NB4 (cell line): Measurements from ENCODE around the gene PPP1R3G.

Source experiments
- DNase-seq: peaks from one replicate; pipeline ENCODE4 v3.0.0; 2010; ENCODE audit warnings: low read depth
- H3K4me3 ChIP-seq: one replicate; pipeline ENCODE4 v1.5.1; 2011; ENCODE audit warnings: mild to moderate bottlenecking, low read depth, low read length, moderate library complexity
- MYC ChIP-seq: IDR thresholded peaks from 2 replicates; pipeline ENCODE4 v1.6.1; 2011; ENCODE audit warnings: low read depth, low read length
- POLR2A ChIP-seq: IDR thresholded peaks from 2 replicates; pipeline ENCODE4 v1.6.1; 2011; ENCODE audit warnings: mild to moderate bottlenecking; ENCODE audit not compliant: insufficient read length; ENCODE audit errors: extremely low read depth
- TF ChIP-seq, protein P1 (sequence below): IDR thresholded peaks from one replicate; pipeline ENCODE4 v1.5.1; 2012; ENCODE audit warnings: low read depth, low read length
- TF ChIP-seq, protein P2 (sequence below): IDR thresholded peaks from 2 replicates; pipeline ENCODE4 v1.6.1; 2011; ENCODE audit warnings: low read depth, low read length

Gene PPP1R3G

DNA sequence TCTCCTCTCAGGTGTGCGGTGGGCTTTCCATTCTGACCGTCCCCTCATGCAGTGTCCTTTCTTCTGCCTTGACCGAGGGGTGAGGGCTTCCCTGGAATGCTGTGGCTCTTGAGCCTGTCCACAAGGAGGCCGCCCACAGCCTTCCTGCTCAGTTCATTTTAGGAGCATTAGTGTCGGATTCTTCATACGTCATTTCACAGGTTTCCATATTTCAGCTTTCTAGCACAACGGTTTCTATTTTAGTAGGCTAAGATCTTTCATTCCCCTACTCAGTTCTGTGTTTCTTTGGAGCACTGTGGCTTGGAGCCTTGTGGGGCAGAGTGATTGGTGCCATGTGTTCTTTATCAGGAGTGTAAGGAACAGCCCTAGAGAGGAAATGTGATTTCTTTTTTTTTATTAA lies 5.5 kb downstream of the PPP1R3G start:
- no peak for DNase-seq
- no peak overlapping the region for H3K4me3 ChIP-seq
- TF ChIP-seq POLR2A (no peak), MYC (no peak)
- TF ChIP-seq, protein P1, sequence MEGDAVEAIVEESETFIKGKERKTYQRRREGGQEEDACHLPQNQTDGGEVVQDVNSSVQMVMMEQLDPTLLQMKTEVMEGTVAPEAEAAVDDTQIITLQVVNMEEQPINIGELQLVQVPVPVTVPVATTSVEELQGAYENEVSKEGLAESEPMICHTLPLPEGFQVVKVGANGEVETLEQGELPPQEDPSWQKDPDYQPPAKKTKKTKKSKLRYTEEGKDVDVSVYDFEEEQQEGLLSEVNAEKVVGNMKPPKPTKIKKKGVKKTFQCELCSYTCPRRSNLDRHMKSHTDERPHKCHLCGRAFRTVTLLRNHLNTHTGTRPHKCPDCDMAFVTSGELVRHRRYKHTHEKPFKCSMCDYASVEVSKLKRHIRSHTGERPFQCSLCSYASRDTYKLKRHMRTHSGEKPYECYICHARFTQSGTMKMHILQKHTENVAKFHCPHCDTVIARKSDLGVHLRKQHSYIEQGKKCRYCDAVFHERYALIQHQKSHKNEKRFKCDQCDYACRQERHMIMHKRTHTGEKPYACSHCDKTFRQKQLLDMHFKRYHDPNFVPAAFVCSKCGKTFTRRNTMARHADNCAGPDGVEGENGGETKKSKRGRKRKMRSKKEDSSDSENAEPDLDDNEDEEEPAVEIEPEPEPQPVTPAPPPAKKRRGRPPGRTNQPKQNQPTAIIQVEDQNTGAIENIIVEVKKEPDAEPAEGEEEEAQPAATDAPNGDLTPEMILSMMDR: no peak
- TF ChIP-seq, protein P2, sequence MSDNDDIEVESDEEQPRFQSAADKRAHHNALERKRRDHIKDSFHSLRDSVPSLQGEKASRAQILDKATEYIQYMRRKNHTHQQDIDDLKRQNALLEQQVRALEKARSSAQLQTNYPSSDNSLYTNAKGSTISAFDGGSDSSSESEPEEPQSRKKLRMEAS: no peak

DNA sequence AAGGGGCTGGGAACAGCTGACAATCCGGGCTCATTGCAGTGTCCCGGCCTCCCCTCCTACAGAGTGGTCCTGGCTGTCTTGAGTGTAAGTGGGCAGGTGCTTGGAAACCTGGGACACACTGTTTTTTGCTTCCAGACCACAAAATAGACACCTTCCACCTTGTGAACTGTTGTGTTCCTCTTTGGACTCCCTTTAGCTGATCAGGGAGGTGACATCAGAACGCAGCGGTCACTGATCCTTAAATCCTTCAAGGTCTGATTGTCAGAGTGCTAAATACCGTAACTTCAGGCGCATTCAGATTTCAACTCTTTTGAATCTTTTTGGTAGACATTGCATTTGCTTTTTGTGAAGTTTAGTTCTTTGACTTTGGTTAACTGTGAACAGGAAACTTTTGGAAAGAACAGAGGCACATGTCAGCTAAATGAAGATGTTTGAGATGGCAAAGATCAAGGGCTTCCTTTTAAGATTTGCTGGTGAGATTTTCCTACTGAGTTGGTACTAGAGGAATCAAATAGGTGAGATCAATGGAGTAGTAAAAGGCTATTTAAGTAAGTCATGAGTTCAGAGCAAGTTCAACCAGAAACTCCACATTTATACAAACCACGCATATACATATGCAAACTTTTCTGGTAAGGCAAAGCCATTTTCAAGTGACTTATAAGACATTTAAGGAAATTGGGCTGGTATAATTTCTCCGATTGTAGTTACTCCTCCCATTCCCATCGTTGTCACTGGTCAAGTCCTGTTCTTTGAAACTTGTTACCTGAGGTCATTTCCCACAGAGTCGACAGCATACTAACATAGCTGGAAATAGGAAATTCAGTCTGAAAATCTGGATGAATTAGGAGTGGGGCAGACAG lies 6.3 kb downstream of the PPP1R3G start:
- TF ChIP-seq, protein P2: no peak
- no peak for TF ChIP-seq POLR2A
- TF ChIP-seq, protein P1: no peak
- TF ChIP-seq MYC: no peak
- no peak for DNase-seq

DNA sequence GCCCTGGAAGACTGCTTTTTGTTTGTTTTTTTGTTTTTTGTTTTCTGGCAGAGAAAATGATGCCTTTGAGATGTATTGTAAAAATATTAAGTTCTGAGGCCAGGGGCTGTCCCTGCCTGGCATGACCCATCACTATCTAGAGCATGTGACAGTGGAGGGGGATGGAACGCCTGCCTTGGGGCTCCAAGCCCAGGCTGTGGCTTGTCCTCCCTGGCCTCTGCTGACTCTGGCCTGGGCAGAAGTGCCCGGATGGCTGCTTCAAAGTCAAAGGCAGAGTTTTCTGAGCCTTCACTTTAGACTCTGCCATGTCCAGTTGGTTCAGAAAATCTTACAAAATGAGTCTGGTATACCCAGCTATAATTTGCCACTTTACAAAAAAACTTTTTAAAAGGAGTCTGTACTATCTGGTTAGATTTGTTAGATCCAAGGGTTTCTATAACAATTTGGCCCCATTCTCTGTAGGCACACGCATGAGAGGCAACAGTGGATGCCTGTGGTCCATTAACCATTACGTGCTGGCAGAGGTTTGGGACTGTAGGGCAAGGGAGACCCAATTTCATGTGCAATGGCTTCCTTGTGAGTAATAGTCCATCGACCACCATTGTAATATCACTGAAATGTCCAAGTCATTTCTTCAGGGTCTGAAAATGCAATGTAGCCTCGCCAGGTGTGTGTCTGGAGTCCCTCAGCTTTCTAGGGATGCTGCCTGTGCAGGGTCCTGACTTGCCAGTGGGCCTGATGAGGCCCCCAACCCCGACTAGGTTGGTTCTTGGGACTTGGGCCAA lies 8.3 kb downstream of the PPP1R3G start:
- TF ChIP-seq POLR2A: no peak
- TF ChIP-seq MYC: no peak
- TF ChIP-seq, protein P1: no peak
- TF ChIP-seq, protein P2: no peak
- no peak for DNase-seq
- H3K4me3 ChIP-seq: no peak overlapping the region

More for the DNA sequence above, 6.3 kb downstream of the PPP1R3G start:
- H3K4me3 ChIP-seq: no peak overlapping the region

DNA sequence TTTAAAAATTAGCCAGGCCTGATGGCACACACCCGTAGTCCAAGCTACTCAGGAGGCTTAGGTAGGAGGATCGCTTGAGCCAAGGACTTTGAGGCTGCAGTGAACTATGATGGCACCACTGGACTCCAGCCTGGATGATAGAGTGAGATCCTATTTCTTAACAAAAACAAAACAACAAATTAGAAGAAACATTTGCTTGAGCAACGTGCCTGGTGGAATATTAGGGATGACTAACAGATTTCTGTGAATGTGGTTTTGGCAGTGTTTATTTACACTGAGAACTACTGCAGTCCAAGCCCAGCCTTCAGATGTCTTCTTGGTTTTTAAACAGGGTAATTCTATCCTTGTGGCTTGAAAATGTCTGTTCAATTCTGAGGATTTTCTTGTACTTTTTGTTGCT lies 9.2 kb downstream of the PPP1R3G start:
- no peak for TF ChIP-seq POLR2A
- TF ChIP-seq MYC: no peak
- TF ChIP-seq, protein P1: no peak
- TF ChIP-seq, protein P2: no peak

DNA sequence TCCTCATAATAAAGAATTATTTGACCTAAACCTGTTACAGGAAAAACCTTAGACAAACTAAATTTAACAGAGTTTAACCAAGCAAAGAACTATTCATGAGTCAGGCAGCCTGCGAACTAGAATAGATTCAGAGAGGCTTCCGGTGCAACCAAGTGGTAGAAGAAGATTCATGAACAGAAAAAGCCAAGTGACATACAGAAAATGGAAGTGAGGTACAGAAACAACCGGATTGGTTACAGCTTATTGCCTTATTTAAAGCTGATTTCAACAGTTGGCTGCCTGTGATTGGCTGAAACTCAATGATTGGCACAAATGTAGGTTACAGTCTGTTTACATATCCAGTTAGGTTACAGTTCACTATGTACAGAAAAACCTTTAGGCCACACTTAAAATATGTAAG lies 10.1 kb downstream of the PPP1R3G start:
- TF ChIP-seq, protein P2: no peak
- TF ChIP-seq POLR2A (no peak), MYC (no peak)
- TF ChIP-seq, protein P1: no peak
- no peak for DNase-seq
- no peak overlapping the region for H3K4me3 ChIP-seq

More for the DNA sequence above, 9.2 kb downstream of the PPP1R3G start:
- no peak overlapping the region for H3K4me3 ChIP-seq
- no peak for DNase-seq
